ENCODE data around the gene FBXO3. TPM values are rescaled to one million over a fixed set of nuclear protein-coding genes. Genes with fewer than 3 reads are reported as not detected.
A peak's percentile ranks its signal among the peaks of the same experiment; 100 is the strongest.
"Not testable (repeated sequence)": the region's sequence is repeated elsewhere in the genome, so short reads cannot be mapped to it uniquely, and the experiment has no call there.

FBXO3 gene
- 10 to 100 TPM; 15.1 to 16.8 TPM for total RNA-seq

GRCh38 chr11:33773987-33774735 is at the start of gene FBXO3:
TSS of gene FBXO3 (minus strand) at chr11:33774520. CDS start at chr11:33774497, 23 bp downstream.
- Mint-ChIP-seq H3K9me3 (ENCODE audit: insufficient read depth) (no peaks in the 10 kb centered on the region), H3K4me3 (peak within 1 kb of the TSS; percentile 91), H3K36me3 (ENCODE audit: low read depth) (peaks cover 9% of the 10 kb centered on the region), H3K27ac (peak within 1 kb of the TSS; percentile 94), H3K27me3 (ENCODE audit: low read depth) (peaks cover 25% of the 10 kb centered on the region), H3K4me1 (ENCODE audit: low read depth) (peaks cover 23% of the 10 kb centered on the region)
- ATAC-seq (peak; percentile 87), DNase-seq (peak; percentile 86)
- ChIA-PET POLR2A (interaction anchor here (0.7 to 1.0 kb wide), 2 partner anchors 277 to 760 kb away, joined by 3 read pairs; partner anchors contain the start of gene CAPRIN1), CTCF (no interaction called here)

- peaks cover 40% of the 10 kb centered on the region for H3K27me3 Mint-ChIP-seq (ENCODE audit: low read depth)
- H3K4me3 Mint-ChIP-seq; POLR2A ChIA-PET; H3K4me1 Mint-ChIP-seq (ENCODE audit: low read depth); DNase-seq; H3K36me3 Mint-ChIP-seq (ENCODE audit: low read depth); ATAC-seq; CTCF ChIA-PET; H3K27ac Mint-ChIP-seq; H3K9me3 Mint-ChIP-seq (ENCODE audit: insufficient read depth): not testable (repeated sequence)
These were observed 48.7 kb upstream of the FBXO3 start for GRCh38 chr11:33822981-33823380.

GRCh38 chr11:33819278-33820035 is 45.1 kb upstream of the FBXO3 start:
- ChIA-PET CTCF (interaction anchor here (3.9 kb wide), 1 partner anchor 12 kb away, joined by 12 read pairs; no protein-coding TSS in a partner anchor), POLR2A (no interaction called here)
- no peak overlapping the region for H3K4me3 Mint-ChIP-seq
- no peaks in the 10 kb centered on the region for H3K36me3 Mint-ChIP-seq (ENCODE audit: low read depth)
- ATAC-seq = no peak
- no peaks in the 10 kb centered on the region for H3K4me1 Mint-ChIP-seq (ENCODE audit: low read depth)
- H3K9me3 Mint-ChIP-seq (ENCODE audit: insufficient read depth) = no peaks in the 10 kb centered on the region
- H3K27ac Mint-ChIP-seq = no peak overlapping the region
- no peak for DNase-seq
- H3K27me3 Mint-ChIP-seq (ENCODE audit: low read depth) = peaks cover 34% of the 10 kb centered on the region

- H3K9me3 Mint-ChIP-seq (ENCODE audit: insufficient read depth) = no peaks in the 10 kb centered on the region
These were observed 34.0 kb upstream of the FBXO3 start for GRCh38 chr11:33808228-33808828.

GRCh38 chr11:33804471-33804870 is 30.2 kb upstream of the FBXO3 start:
- H3K9me3 Mint-ChIP-seq (ENCODE audit: insufficient read depth) = no peaks in the 10 kb centered on the region
- H3K4me1 Mint-ChIP-seq (ENCODE audit: low read depth) = no peaks in the 10 kb centered on the region
- ChIA-PET POLR2A (no interaction called here), CTCF (interaction anchor here (2.5 to 5.6 kb wide), 2 partner anchors 24 to 183 kb away, joined by 10 to 37 read pairs; no protein-coding TSS in a partner anchor)
- no peak overlapping the region for H3K4me3 Mint-ChIP-seq
- no peak for ATAC-seq
- peaks cover 48% of the 10 kb centered on the region for H3K27me3 Mint-ChIP-seq (ENCODE audit: low read depth)
- DNase-seq = no peak
- no peaks in the 10 kb centered on the region for H3K36me3 Mint-ChIP-seq (ENCODE audit: low read depth)
- H3K27ac Mint-ChIP-seq = no peak overlapping the region

More at GRCh38 chr11:33808228-33808828, 34.0 kb upstream of the FBXO3 start:
- CTCF ChIA-PET = interaction anchor here (0.6 to 5.6 kb wide), 14 partner anchors 10 to 629 kb away, joined by 3 to 37 read pairs (median 3); no protein-coding TSS in a partner anchor
- H3K4me3 Mint-ChIP-seq = no peak overlapping the region
- no peaks in the 10 kb centered on the region for H3K36me3 Mint-ChIP-seq (ENCODE audit: low read depth)
- no peaks in the 10 kb centered on the region for H3K4me1 Mint-ChIP-seq (ENCODE audit: low read depth)
- no peak overlapping the region for H3K27ac Mint-ChIP-seq
- POLR2A ChIA-PET = no interaction called here
- DNase-seq = peak; percentile 87
- peak; percentile 94 for ATAC-seq
- H3K27me3 Mint-ChIP-seq (ENCODE audit: low read depth) = peaks cover 21% of the 10 kb centered on the region

GRCh38 chr11:33802194-33802950 is 28.1 kb upstream of the FBXO3 start:
- no peak overlapping the region for H3K4me3 Mint-ChIP-seq
- H3K9me3 Mint-ChIP-seq (ENCODE audit: insufficient read depth) = no peaks in the 10 kb centered on the region
- no peak for ATAC-seq
- peaks cover 58% of the 10 kb centered on the region for H3K27me3 Mint-ChIP-seq (ENCODE audit: low read depth)
- H3K4me1 Mint-ChIP-seq (ENCODE audit: low read depth) = no peaks in the 10 kb centered on the region
- no peak overlapping the region for H3K27ac Mint-ChIP-seq
- POLR2A ChIA-PET = no interaction called here
- CTCF ChIA-PET = no interaction called here
- no peak for DNase-seq
- H3K36me3 Mint-ChIP-seq (ENCODE audit: low read depth) = no peaks in the 10 kb centered on the region

- CTCF ChIA-PET = no interaction called here
- no peak overlapping the region for H3K4me3 Mint-ChIP-seq
- H3K27me3 Mint-ChIP-seq (ENCODE audit: low read depth) = peaks cover 63% of the 10 kb centered on the region
- no peaks in the 10 kb centered on the region for H3K4me1 Mint-ChIP-seq (ENCODE audit: low read depth)
- DNase-seq (no peak), ATAC-seq (no peak)
- no peaks in the 10 kb centered on the region for H3K36me3 Mint-ChIP-seq (ENCODE audit: low read depth)
- no peaks in the 10 kb centered on the region for H3K9me3 Mint-ChIP-seq (ENCODE audit: insufficient read depth)
- no peak overlapping the region for H3K27ac Mint-ChIP-seq
- POLR2A ChIA-PET = no interaction called here
These were observed 27.5 kb upstream of the FBXO3 start for GRCh38 chr11:33801821-33802193.

GRCh38 chr11:33797879-33798278 is 23.6 kb upstream of the FBXO3 start:
- Mint-ChIP-seq H3K4me3 (no peak overlapping the region), H3K4me1 (ENCODE audit: low read depth) (no peaks in the 10 kb centered on the region), H3K27ac (no peak overlapping the region), H3K27me3 (ENCODE audit: low read depth) (peaks cover 64% of the 10 kb centered on the region), H3K9me3 (ENCODE audit: insufficient read depth) (no peaks in the 10 kb centered on the region), H3K36me3 (ENCODE audit: low read depth) (no peaks in the 10 kb centered on the region)
- ChIA-PET POLR2A (no interaction called here), CTCF (interaction anchor here (1.0 kb wide), 1 partner anchor 9 kb away, joined by 3 read pairs; no protein-coding TSS in a partner anchor)
- no peak for ATAC-seq
- DNase-seq = no peak

GRCh38 chr11:33790040-33790439 is 15.7 kb upstream of the FBXO3 start:
- Mint-ChIP-seq H3K27me3 (ENCODE audit: low read depth) (peaks cover 42% of the 10 kb centered on the region), H3K36me3 (ENCODE audit: low read depth) (no peaks in the 10 kb centered on the region), H3K9me3 (ENCODE audit: insufficient read depth) (no peaks in the 10 kb centered on the region), H3K27ac (no peak overlapping the region), H3K4me1 (ENCODE audit: low read depth) (peaks cover 5% of the 10 kb centered on the region), H3K4me3 (no peak overlapping the region)
- ChIA-PET POLR2A (no interaction called here), CTCF (interaction anchor here (1.0 kb wide), 1 partner anchor 89 kb away, joined by 3 read pairs; no protein-coding TSS in a partner anchor)
- ATAC-seq = no peak
- DNase-seq = no peak

GRCh38 chr11:33788095-33788494 is 13.8 kb upstream of the FBXO3 start:
- ATAC-seq; CTCF ChIA-PET; POLR2A ChIA-PET; H3K9me3 Mint-ChIP-seq (ENCODE audit: insufficient read depth); DNase-seq; H3K27ac Mint-ChIP-seq; H3K36me3 Mint-ChIP-seq (ENCODE audit: low read depth); H3K4me3 Mint-ChIP-seq; H3K4me1 Mint-ChIP-seq (ENCODE audit: low read depth): not testable (repeated sequence)
- peaks cover 35% of the 10 kb centered on the region for H3K27me3 Mint-ChIP-seq (ENCODE audit: low read depth)

- ChIA-PET CTCF (no interaction called here), POLR2A (interaction anchor here (0.7 kb wide), 1 partner anchor 1811 kb away, joined by 3 read pairs; no protein-coding TSS in a partner anchor)
- no peak for DNase-seq
These were observed 12.8 kb upstream of the FBXO3 start for GRCh38 chr11:33787076-33787475.

More at GRCh38 chr11:33787076-33787475, 12.8 kb upstream of the FBXO3 start:
- no peak for ATAC-seq
- peaks cover 35% of the 10 kb centered on the region for H3K27me3 Mint-ChIP-seq (ENCODE audit: low read depth)
- H3K36me3 Mint-ChIP-seq (ENCODE audit: low read depth) = no peaks in the 10 kb centered on the region
- no peak overlapping the region for H3K27ac Mint-ChIP-seq
- peaks cover 5% of the 10 kb centered on the region for H3K4me1 Mint-ChIP-seq (ENCODE audit: low read depth)
- H3K9me3 Mint-ChIP-seq (ENCODE audit: insufficient read depth) = no peaks in the 10 kb centered on the region
- H3K4me3 Mint-ChIP-seq = no peak overlapping the region
